Muscle of leg (tissue), 16 donors: ENCODE measurements around the gene BUD31. TPM values are rescaled to one million over a fixed set of nuclear protein-coding genes. Genes with fewer than 3 reads are reported as not detected.
A peak's percentile ranks its signal among the peaks of the same experiment; 100 is the strongest.

ENCODE experiments used
- DNase-seq: peaks from one replicate; pipeline ENCODE4 v3.0.0; 2013
- H3K27ac ChIP-seq: one replicate; pipeline ENCODE4 v1.5.1; 2013; ENCODE audit warnings: mild to moderate bottlenecking, low read length, control low read depth
- H3K27me3 ChIP-seq: one replicate; pipeline ENCODE4 v1.6.1; 2013; ENCODE audit warnings: low read length; ENCODE audit not compliant: control insufficient read depth, insufficient read depth
- H3K36me3 ChIP-seq: one replicate; pipeline ENCODE4 v1.6.1; 2013; ENCODE audit warnings: low read length; ENCODE audit not compliant: control insufficient read depth, insufficient read depth
- H3K4me1 ChIP-seq: one replicate; pipeline ENCODE4 v1.6.1; 2013; ENCODE audit warnings: low read length; ENCODE audit not compliant: control insufficient read depth, insufficient read depth
- H3K4me3 ChIP-seq: one replicate; pipeline ENCODE4 v1.5.1; 2013; ENCODE audit warnings: low read length, control low read depth
- H3K9me3 ChIP-seq: replicated peaks from 2 replicates; pipeline ENCODE4 v1.6.1; 2013; ENCODE audit warnings: low read depth, low read length; ENCODE audit not compliant: control insufficient read depth
- WGBS: methylation state at CpG from one replicate; pipeline ENCODE4 v1.1.5; 2013; ENCODE audit warnings: missing lambda C conversion rate; ENCODE audit not compliant: insufficient coverage; 5-methylcytosine and 5-hydroxymethylcytosine counted together
- long read RNA-seq, 11 donors: transcript quantifications; one replicate each; lab custom pipeline, GENCODE V29; 2026
- polyA plus RNA-seq, 8 donors: library from polyadenylated mRNA; unstranded; fragments of 120-200 nt; gene quantifications; one replicate each; pipeline versions ENCODE4 v1.2.1 to v1.2.3, GENCODE V29; 2013; ENCODE audit warnings: inconsistent platforms in 1 of 8, low replicate concordance in 1 of 8; ENCODE audit not compliant: insufficient read length in 8 of 8, insufficient read depth in 1 of 8
- total RNA-seq: library from RNA; stranded (reverse); fragments of 120-200 nt; gene quantifications from one replicate; pipeline ENCODE4 v1.2.4, GENCODE V29; 2013

Gene BUD31
- total RNA-seq (72.8 TPM), polyA plus RNA-seq (10 to 100 TPM; 74.5 to 88.5 (median 79.7) TPM)
- long read RNA-seq, donor 1, transcript BUD31-201 (6 exons, 1,035 nt): minor isoform, 9 of 20 reads
- long read RNA-seq, donor 1, transcript BUD31-202 (6 exons, 1,139 nt): major isoform, 11 of 20 reads
- long read RNA-seq, donor 1, partial matches to known transcripts: 0 of 20 reads
- long read RNA-seq, donor 1, other reads (novel, unspliced or antisense): 0 of 20 reads
- long read RNA-seq, donor 2, partial matches to known transcripts: 0 of 3 reads
- long read RNA-seq, donor 2, other reads (novel, unspliced or antisense): 0 of 3 reads
- long read RNA-seq, donor 3, transcript BUD31-202 (6 exons, 1,139 nt): major isoform, 23 of 73 reads
- long read RNA-seq, donor 3, transcript BUD31-201 (6 exons, 1,035 nt): minor isoform, 10 of 73 reads
- long read RNA-seq, donor 3, partial matches to known transcripts: 31 of 73 reads
- long read RNA-seq, donor 3, other reads (novel, unspliced or antisense): 7 of 73 reads
- long read RNA-seq, donor 4, transcript BUD31-202 (6 exons, 1,139 nt): major isoform, 18 of 24 reads
- long read RNA-seq, donor 4, transcript BUD31-201 (6 exons, 1,035 nt): minor isoform, 5 of 24 reads
- long read RNA-seq, donor 4, partial matches to known transcripts: 0 of 24 reads
- long read RNA-seq, donor 4, other reads (novel, unspliced or antisense): 0 of 24 reads
- long read RNA-seq, donor 5, transcript BUD31-202 (6 exons, 1,139 nt): major isoform, 48 of 106 reads
- long read RNA-seq, donor 5, transcript BUD31-201 (6 exons, 1,035 nt): minor isoform, 25 of 106 reads
- long read RNA-seq, donor 5, partial matches to known transcripts: 33 of 106 reads
- long read RNA-seq, donor 5, other reads (novel, unspliced or antisense): 0 of 106 reads
- long read RNA-seq, donor 6, transcript BUD31-202 (6 exons, 1,139 nt): major isoform, 47 of 84 reads
- long read RNA-seq, donor 6, transcript BUD31-201 (6 exons, 1,035 nt): minor isoform, 19 of 84 reads
- long read RNA-seq, donor 6, partial matches to known transcripts: 18 of 84 reads
- long read RNA-seq, donor 6, other reads (novel, unspliced or antisense): 0 of 84 reads
- long read RNA-seq, donor 7, transcript BUD31-202 (6 exons, 1,139 nt): major isoform, 45 of 71 reads
- long read RNA-seq, donor 7, transcript BUD31-201 (6 exons, 1,035 nt): minor isoform, 20 of 71 reads
- long read RNA-seq, donor 7, partial matches to known transcripts: 5 of 71 reads
- long read RNA-seq, donor 7, other reads (novel, unspliced or antisense): 0 of 71 reads
- long read RNA-seq, donor 8, transcript BUD31-202 (6 exons, 1,139 nt): major isoform, 21 of 39 reads
- long read RNA-seq, donor 8, transcript BUD31-201 (6 exons, 1,035 nt): minor isoform, 12 of 39 reads
- long read RNA-seq, donor 8, partial matches to known transcripts: 6 of 39 reads
- long read RNA-seq, donor 8, other reads (novel, unspliced or antisense): 0 of 39 reads
- long read RNA-seq, donor 9, transcript BUD31-201 (6 exons, 1,035 nt): minor isoform, 8 of 35 reads
- long read RNA-seq, donor 9, transcript BUD31-202 (6 exons, 1,139 nt): major isoform, 27 of 35 reads
- long read RNA-seq, donor 9, partial matches to known transcripts: 0 of 35 reads
- long read RNA-seq, donor 9, other reads (novel, unspliced or antisense): 0 of 35 reads
- long read RNA-seq, donor 10, transcript BUD31-202 (6 exons, 1,139 nt): major isoform, 24 of 33 reads
- long read RNA-seq, donor 10, transcript BUD31-201 (6 exons, 1,035 nt): minor isoform, 8 of 33 reads
- long read RNA-seq, donor 10, partial matches to known transcripts: 0 of 33 reads
- long read RNA-seq, donor 10, other reads (novel, unspliced or antisense): 0 of 33 reads
- long read RNA-seq, donor 11, transcript BUD31-202 (6 exons, 1,139 nt): major isoform, 20 of 41 reads
- long read RNA-seq, donor 11, transcript BUD31-201 (6 exons, 1,035 nt): minor isoform, 13 of 41 reads
- long read RNA-seq, donor 11, partial matches to known transcripts: 8 of 41 reads
- long read RNA-seq, donor 11, other reads (novel, unspliced or antisense): 0 of 41 reads

GRCh38 chr7:99408379-99409191 is at the start of gene BUD31, which contains the start of gene PDAP1:
Gene BUD31, plus strand, starts transcription at chr7:99408969. Its CDS starts 2,124 bp downstream, at chr7:99411093.
Gene PDAP1, minus strand, starts transcription at chr7:99408597. Its CDS starts 49 bp downstream, at chr7:99408548.
- Histone ChIP-seq H3K9me3 (no peaks in the 10 kb centered on the region), H3K4me1 (peaks cover 23% of the 10 kb centered on the region), H3K4me3 (peak within 1 kb of the TSS; percentile 86), H3K36me3 (peaks cover 36% of the 10 kb centered on the region), H3K27me3 (no peaks in the 10 kb centered on the region), H3K27ac (peak within 1 kb of the TSS; percentile 97)
- WGBS: 0% methylated on average over 72 of the region's 72 CpGs
- peak; percentile 98 for DNase-seq

DNA sequence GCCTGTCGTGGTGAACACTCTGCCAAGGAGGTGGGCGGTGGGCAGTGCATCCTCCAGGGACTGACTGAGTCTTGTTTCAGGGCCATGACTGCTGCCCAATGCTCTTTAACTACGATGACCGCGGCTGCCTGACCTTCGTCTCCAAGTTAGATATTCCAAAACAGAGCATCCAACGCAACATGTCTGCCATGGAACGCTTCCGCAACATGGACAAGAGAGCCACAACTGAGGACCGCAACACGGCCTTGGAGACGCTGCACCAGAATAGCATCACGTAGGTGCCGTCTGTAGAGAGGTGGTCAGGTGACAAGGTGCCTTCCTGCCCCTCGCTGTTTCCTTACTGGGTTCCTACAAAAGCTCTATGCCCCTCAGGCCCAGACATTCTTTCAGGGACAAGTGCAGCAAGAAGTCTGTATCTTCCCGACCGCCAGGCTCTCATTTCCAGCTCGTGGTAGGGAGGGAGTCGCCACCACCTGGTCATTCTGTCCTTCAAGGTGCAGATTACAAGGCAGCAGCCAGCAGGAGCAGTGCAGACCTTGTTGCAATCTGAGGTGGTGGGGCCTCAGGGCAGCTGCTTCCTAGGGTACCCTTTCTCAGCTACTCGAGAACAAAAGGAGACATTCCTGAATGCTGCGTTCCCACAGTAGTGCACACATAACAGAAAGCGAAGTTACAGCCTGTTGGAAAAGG is 49.2 kb upstream of the BUD31 start:
- Histone ChIP-seq H3K9me3 (no peaks in the 10 kb centered on the region), H3K4me1 (no peaks in the 10 kb centered on the region), H3K27ac (no peak overlapping the region), H3K4me3 (no peak overlapping the region), H3K27me3 (no peaks in the 10 kb centered on the region), H3K36me3 (peaks cover 79% of the 10 kb centered on the region)
- DNase-seq: no peak
- WGBS: 88% methylated on average over 19 of the region's 22 CpGs

GRCh38 chr7:99362801-99363200 is 46.0 kb upstream of the BUD31 start:
- H3K4me1 ChIP-seq: no peaks in the 10 kb centered on the region
- DNase-seq: no peak
- no peaks in the 10 kb centered on the region for H3K27me3 ChIP-seq
- no CpG with 5 or more reads among the region's 3 CpGs for WGBS
- no peak overlapping the region for H3K4me3 ChIP-seq
- H3K9me3 ChIP-seq: no peaks in the 10 kb centered on the region
- H3K36me3 ChIP-seq: peaks cover 84% of the 10 kb centered on the region
- H3K27ac ChIP-seq: no peak overlapping the region

GRCh38 chr7:99363286-99363685 is 45.5 kb upstream of the BUD31 start:
- 100% methylated on average over 1 of the region's 5 CpGs for WGBS
- Histone ChIP-seq H3K36me3 (peaks cover 79% of the 10 kb centered on the region), H3K4me1 (no peaks in the 10 kb centered on the region), H3K4me3 (no peak overlapping the region), H3K9me3 (no peaks in the 10 kb centered on the region), H3K27ac (no peak overlapping the region), H3K27me3 (no peaks in the 10 kb centered on the region)
- DNase-seq: no peak

GRCh38 chr7:99365318-99366141 is 43.2 kb upstream of the BUD31 start:
- Histone ChIP-seq H3K4me1 (peaks cover 8% of the 10 kb centered on the region), H3K4me3 (no peak overlapping the region)
- WGBS: 87% methylated on average over 11 of the region's 17 CpGs

GRCh38 chr7:99366646-99367045 is 42.1 kb upstream of the BUD31 start:
- H3K27me3 ChIP-seq: no peaks in the 10 kb centered on the region
- H3K4me3 ChIP-seq: no peak overlapping the region
- H3K36me3 ChIP-seq: peaks cover 56% of the 10 kb centered on the region
- DNase-seq: no peak
- no peak overlapping the region for H3K27ac ChIP-seq
- 69% methylated on average over 6 of the region's 11 CpGs for WGBS
- no peaks in the 10 kb centered on the region for H3K9me3 ChIP-seq
- H3K4me1 ChIP-seq: peaks cover 8% of the 10 kb centered on the region

More at GRCh38 chr7:99365318-99366141, 43.2 kb upstream of the BUD31 start:
- DNase-seq: no peak
- Histone ChIP-seq H3K27ac (no peak overlapping the region), H3K9me3 (no peaks in the 10 kb centered on the region), H3K36me3 (peaks cover 66% of the 10 kb centered on the region), H3K27me3 (no peaks in the 10 kb centered on the region)

DNA sequence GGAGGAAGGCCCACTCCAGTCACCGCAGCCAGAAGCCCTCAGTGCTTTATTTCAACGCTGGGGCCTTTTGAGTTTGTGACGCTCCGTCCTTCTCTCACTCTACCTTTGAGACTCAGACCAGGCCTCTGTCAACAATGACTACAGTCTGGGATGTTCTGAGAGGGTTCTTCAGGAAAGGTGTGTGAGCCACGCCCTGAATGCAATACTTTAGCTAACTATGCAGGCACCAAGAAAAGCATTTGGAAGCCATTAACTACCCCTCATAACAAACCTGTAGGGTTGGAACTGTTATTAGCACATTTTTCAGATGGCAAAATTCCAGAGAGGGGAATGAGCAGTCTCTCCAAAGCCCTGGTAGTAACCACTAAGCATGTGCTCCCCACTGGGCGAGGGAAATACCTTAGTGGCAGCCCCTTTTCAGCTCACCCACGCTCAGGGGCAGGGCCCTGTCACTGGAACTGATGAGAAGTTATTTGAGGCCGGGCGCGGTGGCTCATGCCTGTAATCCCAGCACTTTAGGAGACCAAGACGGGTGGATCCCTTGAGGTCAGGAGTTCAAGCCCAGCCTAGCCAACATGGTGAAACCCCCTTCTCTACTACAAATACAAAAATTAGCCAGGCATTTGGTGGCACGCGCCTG is 39.9 kb upstream of the BUD31 start:
- Histone ChIP-seq H3K4me3 (no peak overlapping the region), H3K9me3 (no peaks in the 10 kb centered on the region), H3K27ac (no peak overlapping the region), H3K4me1 (peaks cover 13% of the 10 kb centered on the region), H3K27me3 (no peaks in the 10 kb centered on the region), H3K36me3 (peaks cover 38% of the 10 kb centered on the region)
- WGBS: 86% methylated on average over 7 of the region's 13 CpGs
- DNase-seq: no peak
